HCT116 (cell line): ENCODE results near the gene FRAT2. TPM values are rescaled to one million over a fixed set of nuclear protein-coding genes. Genes with fewer than 3 reads are reported as not detected.

ENCODE experiments used
- ATAC-seq: fragments of 200-7000 bp; cut with Tn5 transposase; 2 replicates; pipeline ENCODE4 v1.9.1; 2020; ENCODE audit warnings: mild to moderate bottlenecking, moderate library complexity
- BruUV-seq: library from RNA; stranded (reverse); fragments of 400-500 nt; replicated peaks from 2 replicates; lab custom pipeline; 2021; lab: Mats Ljungman, UMichigan
- CTCF ChIA-PET: fragments of 300-600 bp; sonication (Branson Sonifier 250); formaldehyde crosslinking; loops from one replicate; lab custom pipeline; 2021; ENCODE audit warnings: antibody characterized with exemption; lab: Charles Lee
- POLR2A ChIA-PET: fragments of 300-600, 350-600 bp; sonication (Branson Sonifier 250); formaldehyde crosslinking; loops from one replicate; lab custom pipeline; 2021; ENCODE audit warnings: antibody characterized with exemption; lab: Charles Lee
- RAD21 ChIA-PET, 2 experiments: fragments of 300-600 bp; sonication (Branson Sonifier 250); formaldehyde crosslinking; loops; one replicate each; lab custom pipeline; 2023; ENCODE audit warnings: low total read pairs in 2 of 2; ENCODE audit not compliant: uncharacterized antibody in 2 of 2, unreplicated experiment in 2 of 2, low non-redundant PET in 1 of 2; lab: Charles Lee
- DNase-seq: peaks from one replicate; pipeline ENCODE4 v3.0.0-alpha.2; 2010; ENCODE audit warnings: low read depth, low spot score
- H2AFZ ChIP-seq: fragments of 200-600 bp; shearing (Covaris generic), sonication (generic); 2 replicates; pipeline ENCODE4 v1.6.1; 2017; ENCODE audit warnings: low read depth, mixed run types, mixed read lengths, antibody characterized with exemption, low read length; ENCODE audit not compliant: poor library complexity, severe bottlenecking
- H3K27ac ChIP-seq: 2 replicates; pipeline ENCODE4 v1.5.1; 2012; ENCODE audit warnings: low read depth, low read length
- H3K27me3 ChIP-seq: fragments of 200-600 bp; sonication (generic); 2 replicates; pipeline ENCODE4 v1.6.1; 2016; ENCODE audit warnings: mixed run types, low read length, mixed read lengths; ENCODE audit not compliant: insufficient read depth
- H3K36me3 ChIP-seq, 2 experiments: fragments of 200-500 bp in 1 of 2; fragments of 200-600 bp in 1 of 2; sonication (Bioruptor generic) in 1 of 2; sonication (generic) in 1 of 2; 2 replicates each; pipeline versions ENCODE4 v1.5.1 to v1.6.1; 2014 to 2016; ENCODE audit warnings: low read length in 2 of 2, inconsistent platforms in 1 of 2, mixed read lengths in 1 of 2, mixed run types in 1 of 2; ENCODE audit not compliant: insufficient read depth in 2 of 2, control insufficient read depth in 1 of 2
- H3K4me1 ChIP-seq, 2 experiments: fragments of 200-600 bp in 1 of 2; sonication (generic) in 1 of 2; 2 replicates each; pipeline versions ENCODE4 v1.5.1 to v1.6.1; 2012 to 2017; ENCODE audit warnings: low read length in 2 of 2, inconsistent platforms in 1 of 2, mild to moderate bottlenecking in 1 of 2, mixed read lengths in 1 of 2, mixed run types in 1 of 2, moderate library complexity in 1 of 2; ENCODE audit not compliant: insufficient read depth in 2 of 2, control insufficient read depth in 1 of 2
- H3K4me2 ChIP-seq: fragments of 200-600 bp; sonication (generic); 2 replicates; pipeline ENCODE4 v1.6.1; 2017; ENCODE audit warnings: mixed run types, low read length, mixed read lengths
- H3K4me3 ChIP-seq, 2 experiments: fragments of 200-600 bp in 1 of 2; sonication (generic) in 1 of 2; replicated peaks in 1 of 2; 2 replicates each; pipeline ENCODE4 v1.5.1; 2011 to 2016; ENCODE audit warnings: low read length in 2 of 2, control low read depth in 1 of 2, low read depth in 1 of 2, mild to moderate bottlenecking in 1 of 2, mixed read lengths in 1 of 2, mixed run types in 1 of 2
- H3K79me2 ChIP-seq: fragments of 200-600 bp; sonication (generic); 2 replicates; pipeline ENCODE4 v1.6.1; 2017; ENCODE audit warnings: mild to moderate bottlenecking, mixed run types, low read length, moderate library complexity, mixed read lengths; ENCODE audit not compliant: insufficient read depth
- H3K9ac ChIP-seq: fragments of 200-600 bp; sonication (generic); 2 replicates; pipeline ENCODE4 v1.6.1; 2016; ENCODE audit warnings: low read length, mixed read lengths
- H3K9me2 ChIP-seq: fragments of 200-600 bp; sonication (generic), shearing (Covaris generic); 2 replicates; pipeline ENCODE4 v1.6.1; 2017; ENCODE audit warnings: mixed run types, mild to moderate bottlenecking, moderate library complexity; ENCODE audit not compliant: insufficient read depth
- H3K9me3 ChIP-seq, 2 experiments: fragments of 200-500 bp in 1 of 2; fragments of 200-600 bp in 1 of 2; sonication (Bioruptor generic) in 1 of 2; sonication (generic) in 1 of 2; 2 replicates each; pipeline ENCODE4 v1.6.1; 2014 to 2017; ENCODE audit warnings: low read length in 2 of 2, mixed read lengths in 2 of 2, inconsistent platforms in 1 of 2, low read depth in 1 of 2, mild to moderate bottlenecking in 1 of 2, mixed run types in 1 of 2, moderate library complexity in 1 of 2; ENCODE audit not compliant: control insufficient read depth in 1 of 2, insufficient read depth in 1 of 2
- H4K20me1 ChIP-seq: fragments of 200-600 bp; sonication (generic), shearing (Covaris generic); 2 replicates; pipeline ENCODE4 v1.6.1; 2017; ENCODE audit warnings: mixed run types, mild to moderate bottlenecking, moderate library complexity; ENCODE audit not compliant: insufficient read depth
- ATF3 ChIP-seq: IDR thresholded peaks from 2 replicates; pipeline ENCODE4 v1.6.1; 2012
- CEBPB ChIP-seq: IDR thresholded peaks from 2 replicates; pipeline ENCODE4 v1.6.1; 2012; ENCODE audit warnings: low read depth
- FOSL1 ChIP-seq: IDR thresholded peaks from 2 replicates; pipeline ENCODE4 v1.6.1; 2012; ENCODE audit warnings: low read depth
- JUND ChIP-seq: IDR thresholded peaks from 2 replicates; pipeline ENCODE4 v1.6.1; 2012
- POLR2AphosphoS5 ChIP-seq: IDR thresholded peaks from 2 replicates; pipeline ENCODE4 v1.6.1; 2011; ENCODE audit warnings: mild to moderate bottlenecking, low read depth, low read length, moderate library complexity
- SIN3A ChIP-seq: IDR thresholded peaks from 2 replicates; pipeline ENCODE4 v1.6.1; 2012; ENCODE audit warnings: low read depth
- TCF7L2 ChIP-seq: IDR thresholded peaks from 2 replicates; pipeline ENCODE4 v1.7.0; 2011; ENCODE audit warnings: borderline replicate concordance, inconsistent platforms; ENCODE audit not compliant: insufficient read depth, insufficient read length; ENCODE audit errors: extremely low read depth
- ZBTB33 ChIP-seq: IDR thresholded peaks from 2 replicates; pipeline ENCODE4 v1.6.1; 2011; ENCODE audit warnings: mild to moderate bottlenecking, low read length, moderate library complexity; ENCODE audit not compliant: insufficient replicate concordance; ENCODE audit errors: extremely low read depth
- ZFX ChIP-seq: fragments of 450-650 bp; IDR thresholded peaks from 2 replicates; pipeline ENCODE4 v1.6.1; 2017
- intact Hi-C: fragments of 100-400 bp; cut with micrococcal nuclease; formaldehyde crosslinking; loops from 2 replicates; pipeline ENCODE4 v1.10.0; 2022
- total RNA-seq: library from RNA; stranded (reverse); gene quantifications from one replicate; pipeline ENCODE4 v1.2.1, GENCODE V29; 2021; ENCODE audit not compliant: unreplicated experiment
- TF ChIP-seq, protein P1 (sequence below), 3 experiments: fragments of 200-600 bp in 1 of 3; sonication (generic) in 1 of 3; IDR thresholded peaks in 2 of 3; conservative IDR thresholded peaks in 1 of 3; 2 replicates each; pipeline ENCODE4 v1.5.1; 2012 to 2017; ENCODE audit warnings: low read depth in 2 of 3, low read length in 2 of 3, antibody characterized with exemption in 1 of 3, borderline replicate concordance in 1 of 3, control low read depth in 1 of 3, mild to moderate bottlenecking in 1 of 3, mixed read lengths in 1 of 3, mixed run types in 1 of 3, moderate library complexity in 1 of 3; ENCODE audit not compliant: insufficient read depth in 1 of 3

Gene FRAT2
- total RNA-seq, 1 experiment from 2014 or later = 10.7 TPM

DNA sequence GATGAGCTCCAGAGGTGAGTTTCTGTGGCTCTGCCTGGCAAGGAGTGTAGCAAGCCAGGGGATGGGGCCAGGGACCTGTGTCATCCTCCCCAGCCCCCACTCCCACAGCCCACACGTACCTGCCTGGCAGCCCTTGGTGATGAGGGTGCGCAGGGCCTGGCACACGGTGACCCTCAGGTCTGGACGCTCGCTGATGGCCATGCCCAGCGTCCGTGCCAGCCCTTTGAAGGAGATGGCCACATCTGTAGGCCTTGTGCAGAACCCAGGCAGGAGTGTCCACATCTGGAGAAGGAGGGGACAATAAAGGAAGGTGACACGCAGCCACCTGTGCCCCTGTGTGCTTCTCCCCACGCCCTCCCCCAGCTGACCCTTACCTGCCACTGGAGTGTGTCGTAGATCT is 38.9 kb upstream of the FRAT2 start:
- H3K9me3 ChIP-seq = no peaks in the 10 kb centered on the region
- intact Hi-C loops = no loop called here
- H4K20me1 ChIP-seq = no peaks in the 10 kb centered on the region
- H3K27me3 ChIP-seq = no peaks in the 10 kb centered on the region
- no peaks in the 10 kb centered on the region for H3K79me2 ChIP-seq
- no peak overlapping the region for H3K27ac ChIP-seq
- no peak overlapping the region for H3K4me2 ChIP-seq
- BruUV-seq = no TSS peak
- H3K4me1 ChIP-seq = no peaks in the 10 kb centered on the region
- ChIA-PET POLR2A (no interaction called here), RAD21 (no interaction called here), CTCF (no interaction called here)
- no peak overlapping the region for H3K9ac ChIP-seq
- no peaks in the 10 kb centered on the region for H3K9me2 ChIP-seq
- no peak for ATAC-seq
- no peak for TF ChIP-seq ATF3
- TF ChIP-seq FOSL1 = no peak
- TF ChIP-seq JUND = no peak
- TF ChIP-seq ZBTB33 = no peak
- no peak for TF ChIP-seq TCF7L2
- TF ChIP-seq CEBPB = no peak
- TF ChIP-seq, protein P1, sequence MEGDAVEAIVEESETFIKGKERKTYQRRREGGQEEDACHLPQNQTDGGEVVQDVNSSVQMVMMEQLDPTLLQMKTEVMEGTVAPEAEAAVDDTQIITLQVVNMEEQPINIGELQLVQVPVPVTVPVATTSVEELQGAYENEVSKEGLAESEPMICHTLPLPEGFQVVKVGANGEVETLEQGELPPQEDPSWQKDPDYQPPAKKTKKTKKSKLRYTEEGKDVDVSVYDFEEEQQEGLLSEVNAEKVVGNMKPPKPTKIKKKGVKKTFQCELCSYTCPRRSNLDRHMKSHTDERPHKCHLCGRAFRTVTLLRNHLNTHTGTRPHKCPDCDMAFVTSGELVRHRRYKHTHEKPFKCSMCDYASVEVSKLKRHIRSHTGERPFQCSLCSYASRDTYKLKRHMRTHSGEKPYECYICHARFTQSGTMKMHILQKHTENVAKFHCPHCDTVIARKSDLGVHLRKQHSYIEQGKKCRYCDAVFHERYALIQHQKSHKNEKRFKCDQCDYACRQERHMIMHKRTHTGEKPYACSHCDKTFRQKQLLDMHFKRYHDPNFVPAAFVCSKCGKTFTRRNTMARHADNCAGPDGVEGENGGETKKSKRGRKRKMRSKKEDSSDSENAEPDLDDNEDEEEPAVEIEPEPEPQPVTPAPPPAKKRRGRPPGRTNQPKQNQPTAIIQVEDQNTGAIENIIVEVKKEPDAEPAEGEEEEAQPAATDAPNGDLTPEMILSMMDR (IDR thresholded peaks at IDR 0.05 in 2 of 3, conservative IDR thresholded peaks at IDR 0.05 in 1 of 3; ENCODE audit: borderline replicate concordance in 1 of 3, insufficient read depth in 1 of 3, low read depth in 2 of 3, low read length in 2 of 3) = no peak
- no peak for TF ChIP-seq ZFX
- TF ChIP-seq SIN3A = no peak
- TF ChIP-seq POLR2AphosphoS5 = no peak
- no peak overlapping the region for H2AFZ ChIP-seq
- no peak for DNase-seq
- H3K4me3 ChIP-seq = no peak overlapping the region
- peaks cover 23 to 59% of the 10 kb centered on the region in 2 experiments for H3K36me3 ChIP-seq
